Left lung (tissue), 10 donors: Measurements from ENCODE around the gene SLC12A9. TPM values are rescaled to one million over a fixed set of nuclear protein-coding genes. Genes with fewer than 3 reads are reported as not detected.
A peak's percentile ranks its signal among the peaks of the same experiment; 100 is the strongest.

ENCODE experiments used
- ATAC-seq: fragments of 200-7000 bp; cut with Tn5 transposase; one replicate; pipeline ENCODE4 v1.9.1; 2020; ENCODE audit warnings: moderate library complexity
- DNase-seq, 4 donors: peaks; one replicate each; pipeline ENCODE4 v3.0.0-alpha.2; 2013 to 2020
- H3K27ac ChIP-seq, 2 donors: fragments of 200-600 bp; sonication (generic) in 1 of 2; one replicate each; pipeline versions ENCODE4 v1.5.0 to v1.8.0; 2020 to 2021
- H3K27me3 ChIP-seq, 2 donors: fragments of 200-600 bp; sonication (generic) in 1 of 2; one replicate each; pipeline versions ENCODE4 v1.5.0 to v1.8.0; 2020 to 2021
- H3K36me3 ChIP-seq, 2 donors: fragments of 200-600 bp; sonication (generic) in 1 of 2; one replicate each; pipeline versions ENCODE4 v1.5.0 to v1.8.0; 2020 to 2021
- H3K4me1 ChIP-seq, 2 donors: fragments of 200-600 bp; one replicate each; pipeline ENCODE4 v1.8.0; 2021
- H3K4me3 ChIP-seq, 2 donors: fragments of 200-600 bp; sonication (generic) in 1 of 2; one replicate each; pipeline versions ENCODE4 v1.5.0 to v1.8.0; 2020 to 2021; ENCODE audit warnings: mild to moderate bottlenecking in 1 of 2
- H3K9me3 ChIP-seq, 2 donors: fragments of 200-600 bp; sonication (generic) in 1 of 2; one replicate each; pipeline versions ENCODE4 v1.5.0 to v1.8.0; 2020 to 2021
- CTCF ChIP-seq, 2 donors: fragments of 200-600 bp; sonication (generic) in 1 of 2; IDR thresholded peaks; one replicate each; pipeline versions ENCODE4 v1.5.0 to v1.8.0; 2021; ENCODE audit warnings: antibody characterized with exemption in 2 of 2
- intact Hi-C, 2 donors: fragments of 100-400 bp; cut with DNase I; formaldehyde crosslinking; loops; one replicate each; pipeline versions ENCODE4 v1.11.2 to v1.14.2; 2022
- polyA plus RNA-seq, 6 donors: library from polyadenylated mRNA; unstranded; fragments of 120-200 nt; gene quantifications; one replicate each; pipeline ENCODE4 v1.2.1, GENCODE V29; 2013; ENCODE audit not compliant: insufficient read length in 6 of 6
- total RNA-seq, 2 donors: library from RNA; stranded (reverse); fragmentation: NEBNext Ultra II Directional; extraction: Animal tissue kit (Norgen Biotek cat#: 25700); gene quantifications; one replicate each; pipeline ENCODE4 v1.2.1, GENCODE V29; 2021
- donor health status: DM: no; HTN: yes; CAD: no.
- donor health status: DM: no; HTN: no; CAD: no.

Gene SLC12A9
- total and polyA plus RNA-seq, 8 donors: 32.2 to 53.7 (median 40.8) TPM

- intact Hi-C loops: loop anchor here in 1 of 2 donors (5.0 kb wide), 1 partner anchor 35 kb away; no protein-coding TSS in a partner anchor
- no peak for TF ChIP-seq CTCF (IDR thresholded peaks at IDR 0.05)
- ATAC-seq: peak; percentile 94
Measured at GRCh38 chr7:100837099-100837836, 15.2 kb upstream of the SLC12A9 start.

DNA sequence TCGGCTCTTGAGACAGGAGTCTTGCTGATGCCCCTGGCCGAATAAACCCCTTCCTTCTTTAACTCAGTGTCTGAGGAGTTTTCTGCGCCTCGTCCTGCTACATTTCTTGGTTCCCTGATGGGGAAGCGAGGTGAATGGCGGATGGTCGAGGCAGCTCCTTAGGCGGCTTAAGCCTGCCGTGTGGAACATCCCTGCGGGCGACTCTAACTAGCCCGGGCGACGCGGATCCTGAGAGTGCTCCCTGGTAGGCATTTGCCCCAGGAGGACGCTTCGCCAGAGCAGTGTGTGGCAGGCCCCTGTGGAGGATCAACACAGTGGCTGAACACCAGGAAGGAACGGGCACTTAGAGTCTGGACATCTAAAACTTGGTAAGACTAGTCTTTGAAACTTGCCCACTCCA is 13.2 kb upstream of the SLC12A9 start:
- intact Hi-C loops: loop anchor here in 1 of 2 donors (5.0 kb wide), 1 partner anchor 37 kb away; no protein-coding TSS in a partner anchor
- ATAC-seq (no peak), DNase-seq (no peak)
- H3K4me3 ChIP-seq: no peak overlapping the region
- H3K4me1 ChIP-seq: peaks cover 6 to 19% of the 10 kb centered on the region in 2 donors
- H3K9me3 ChIP-seq: no peaks in the 10 kb centered on the region
- H3K27me3 ChIP-seq: no peaks in the 10 kb centered on the region
- H3K27ac ChIP-seq: no peak overlapping the region
- no peaks in the 10 kb centered on the region for H3K36me3 ChIP-seq
- no peak for TF ChIP-seq CTCF (IDR thresholded peaks at IDR 0.05)

More at GRCh38 chr7:100837099-100837836, 15.2 kb upstream of the SLC12A9 start:
- Histone ChIP-seq H3K27ac (peak overlapping the region; percentile 83 to 84), H3K27me3 (no peaks in the 10 kb centered on the region), H3K36me3 (no peaks in the 10 kb centered on the region), H3K4me1 (peaks cover 6 to 19% of the 10 kb centered on the region in 2 donors), H3K9me3 (no peaks in the 10 kb centered on the region), H3K4me3 (peak overlapping the region; percentile 24 to 48)
- peak; percentile 84 to 96 (median 92) for DNase-seq

DNA sequence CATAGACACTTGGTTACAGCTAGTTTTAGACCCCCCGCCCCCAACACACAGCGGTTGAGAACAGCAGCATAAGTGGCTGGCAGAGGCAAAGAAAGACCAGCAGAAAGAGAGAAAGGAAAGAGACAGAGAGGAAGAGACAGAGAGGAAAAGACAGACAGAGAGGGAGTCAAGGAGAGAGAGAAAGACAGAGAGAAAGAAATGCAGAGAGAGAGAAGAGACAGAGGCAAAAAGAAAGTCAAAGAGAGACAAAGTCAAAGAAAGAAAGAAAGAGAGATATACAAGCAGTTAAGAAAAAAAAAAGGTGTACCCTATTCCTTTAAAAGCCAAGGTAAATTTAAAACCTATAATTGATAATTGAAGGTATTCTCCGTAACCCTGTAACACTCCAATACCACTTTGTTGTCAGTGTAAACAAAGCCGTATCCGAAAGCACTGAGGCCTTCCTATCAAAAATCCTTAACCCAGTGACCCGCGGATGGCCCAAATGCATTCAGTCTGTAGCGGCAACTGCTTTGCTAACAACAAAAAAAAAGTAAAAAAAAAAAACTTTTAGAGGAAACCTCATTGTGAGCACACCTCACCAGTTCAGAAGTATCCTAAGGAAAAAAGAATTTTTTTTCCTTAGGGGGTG is 11.9 kb upstream of the SLC12A9 start:
- Histone ChIP-seq H3K27ac (no peak overlapping the region), H3K4me1 (peaks cover 6 to 19% of the 10 kb centered on the region in 2 donors), H3K27me3 (no peaks in the 10 kb centered on the region), H3K36me3 (no peaks in the 10 kb centered on the region), H3K4me3 (no peak overlapping the region), H3K9me3 (no peaks in the 10 kb centered on the region)
- DNase-seq: no peak
- no peak for ATAC-seq
- no peak for TF ChIP-seq CTCF (IDR thresholded peaks at IDR 0.05)
- intact Hi-C loops: no loop called here

DNA sequence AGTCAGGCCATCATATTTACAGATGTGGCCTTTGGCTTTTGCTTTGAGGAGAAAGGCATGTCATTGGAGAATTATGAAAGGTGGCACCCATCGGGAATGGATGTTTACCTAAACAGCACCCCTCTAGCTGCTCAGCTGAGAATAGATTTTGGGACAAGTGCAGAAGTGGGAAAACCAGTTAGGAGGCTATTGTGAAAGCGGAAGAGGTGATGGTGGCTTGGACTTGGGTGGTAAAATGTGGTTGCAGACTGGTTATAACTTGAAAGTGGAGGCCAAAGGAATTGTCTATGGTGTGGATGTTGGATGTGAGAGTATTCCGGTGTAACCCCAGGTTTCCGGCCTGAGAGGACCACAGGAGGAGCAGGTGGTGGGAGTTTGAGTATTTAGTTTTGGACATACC is 5.2 kb upstream of the SLC12A9 start:
- ATAC-seq: no peak
- DNase-seq: no peak
- intact Hi-C loops: no loop called here
- no peak for TF ChIP-seq CTCF (IDR thresholded peaks at IDR 0.05)
- Histone ChIP-seq H3K36me3 (no peaks in the 10 kb centered on the region), H3K27me3 (no peaks in the 10 kb centered on the region), H3K4me3 (no peak overlapping the region), H3K9me3 (no peaks in the 10 kb centered on the region), H3K4me1 (peaks cover 0 to 8% of the 10 kb centered on the region in 2 donors), H3K27ac (no peak overlapping the region)
